ENCODE results near the gene ZFP36L2.

- no peak for TF ChIP-seq FOXK2 (IDR thresholded peaks at IDR 0.05)
- TF ChIP-seq FOXA1 (IDR thresholded peaks at IDR 0.05), result no peak
- no peak for TF ChIP-seq TARDBP (IDR thresholded peaks at IDR 0.05)
- TF ChIP-seq FOXM1 (IDR thresholded peaks at IDR 0.05; ENCODE audit: borderline replicate concordance), result no peak
- TF ChIP-seq, protein P1, sequence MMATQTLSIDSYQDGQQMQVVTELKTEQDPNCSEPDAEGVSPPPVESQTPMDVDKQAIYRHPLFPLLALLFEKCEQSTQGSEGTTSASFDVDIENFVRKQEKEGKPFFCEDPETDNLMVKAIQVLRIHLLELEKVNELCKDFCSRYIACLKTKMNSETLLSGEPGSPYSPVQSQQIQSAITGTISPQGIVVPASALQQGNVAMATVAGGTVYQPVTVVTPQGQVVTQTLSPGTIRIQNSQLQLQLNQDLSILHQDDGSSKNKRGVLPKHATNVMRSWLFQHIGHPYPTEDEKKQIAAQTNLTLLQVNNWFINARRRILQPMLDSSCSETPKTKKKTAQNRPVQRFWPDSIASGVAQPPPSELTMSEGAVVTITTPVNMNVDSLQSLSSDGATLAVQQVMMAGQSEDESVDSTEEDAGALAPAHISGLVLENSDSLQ (IDR thresholded peaks at IDR 0.05), result no peak
- TF ChIP-seq L3MBTL2 (conservative IDR thresholded peaks at IDR 0.05), result no peak
- no peak for TF ChIP-seq ARNT (IDR thresholded peaks at IDR 0.05)
- no peak for TF ChIP-seq NFRKB (IDR thresholded peaks at IDR 0.05)
- no peak for TF ChIP-seq SUZ12 (IDR thresholded peaks at IDR 0.05)
- no peak for TF ChIP-seq BHLHE40 (IDR thresholded peaks at IDR 0.05; ENCODE audit: borderline replicate concordance)
- no peak for TF ChIP-seq ZNF384 (IDR thresholded peaks at IDR 0.05)
- TF ChIP-seq HDGF (IDR thresholded peaks at IDR 0.05; ENCODE audit: borderline replicate concordance), result no peak
- no peak for TF ChIP-seq LEF1 (IDR thresholded peaks at IDR 0.05; ENCODE audit: borderline replicate concordance)
Observed at GRCh38 chr2:43199492-43200488, 26.6 kb downstream of the ZFP36L2 start.
